IMR-90 (cell line): Measurements from ENCODE around the gene POLR1G. TPM values are rescaled to one million over a fixed set of nuclear protein-coding genes. Genes with fewer than 3 reads are reported as not detected.

Experiments
- ATAC-seq: fragments of 200-7000 bp; cut with Tn5 transposase; 2 replicates; pipeline ENCODE4 v1.9.1; 2020; ENCODE audit warnings: low read depth, mild to moderate bottlenecking, moderate library complexity
- BruUV-seq: library from RNA; stranded (reverse); fragments of 400-500 nt; replicated peaks from 2 replicates; lab custom pipeline; 2021; lab: Mats Ljungman, UMichigan
- CTCF ChIA-PET: fragments of 300-600 bp; formaldehyde crosslinking; extraction: SDS; loops from one replicate; lab custom pipeline; 2021; ENCODE audit warnings: antibody characterized with exemption; lab: Yijun Ruan, JAX
- POLR2A ChIA-PET: fragments of 300-600 bp; sonication (Branson Sonifier 250); formaldehyde crosslinking; loops from one replicate; lab custom pipeline; 2022; ENCODE audit warnings: antibody characterized with exemption; ENCODE audit not compliant: unreplicated experiment; lab: Charles Lee
- DNase-seq: peaks from one replicate; pipeline ENCODE4 v3.0.0; 2013
- H2AFZ ChIP-seq: replicated peaks from 2 replicates; pipeline ENCODE3; 2013; ENCODE audit warnings: low read length, mild to moderate bottlenecking; ENCODE audit not compliant: poor library complexity
- H2AK5ac ChIP-seq: 2 replicates; pipeline ENCODE4 v1.6.1; 2013; ENCODE audit warnings: low read depth, low read length, inconsistent platforms
- H2AK9ac ChIP-seq: replicated peaks from 2 replicates; pipeline ENCODE3; 2013; ENCODE audit warnings: mild to moderate bottlenecking, low read depth, low read length, moderate library complexity; ENCODE audit not compliant: poor library complexity
- H2BK120ac ChIP-seq: 2 replicates; pipeline ENCODE4 v1.6.1; 2013; ENCODE audit warnings: low read depth, low read length, inconsistent platforms
- H2BK15ac ChIP-seq: 3 replicates; pipeline ENCODE4 v1.6.1; 2013; ENCODE audit warnings: low read depth, low read length, inconsistent platforms
- H2BK20ac ChIP-seq: 2 replicates; pipeline ENCODE4 v1.6.1; 2013; ENCODE audit warnings: low read depth, mild to moderate bottlenecking, inconsistent platforms, low read length, moderate library complexity
- H2BK5ac ChIP-seq: 2 replicates; pipeline ENCODE4 v1.6.1; 2013; ENCODE audit warnings: mild to moderate bottlenecking, low read depth, low read length, inconsistent platforms; ENCODE audit not compliant: poor library complexity, severe bottlenecking
- H3K14ac ChIP-seq: replicated peaks from 2 replicates; pipeline ENCODE4 v1.6.1; 2013; ENCODE audit warnings: low read depth, low read length, inconsistent platforms
- H3K18ac ChIP-seq: 2 replicates; pipeline ENCODE4 v1.6.1; 2013; ENCODE audit warnings: low read depth, low read length, control low read depth
- H3K23ac ChIP-seq: 2 replicates; pipeline ENCODE4 v1.6.1; 2013; ENCODE audit warnings: low read depth, low read length, inconsistent platforms
- H3K27ac ChIP-seq: 2 replicates; pipeline ENCODE4 v1.5.1; 2013; ENCODE audit warnings: mild to moderate bottlenecking, control low read depth, low read length; ENCODE audit not compliant: insufficient read depth
- H3K27me3 ChIP-seq: 2 replicates; pipeline ENCODE4 v1.6.1; 2013; ENCODE audit warnings: low read length; ENCODE audit not compliant: control insufficient read depth, insufficient read depth
- H3K36me3 ChIP-seq: 2 replicates; pipeline ENCODE4 v1.6.1; 2013; ENCODE audit warnings: low read length, mixed read lengths; ENCODE audit not compliant: control insufficient read depth, insufficient read depth
- H3K4ac ChIP-seq: 2 replicates; pipeline ENCODE4 v1.6.1; 2013; ENCODE audit warnings: low read depth, low read length, inconsistent platforms
- H3K4me1 ChIP-seq: 2 replicates; pipeline ENCODE4 v1.6.1; 2013; ENCODE audit warnings: low read length, mixed read lengths; ENCODE audit not compliant: control insufficient read depth, insufficient read depth
- H3K4me2 ChIP-seq: 2 replicates; pipeline ENCODE4 v1.6.1; 2013; ENCODE audit warnings: low read depth, mild to moderate bottlenecking, control low read depth, low read length, moderate library complexity
- H3K4me3 ChIP-seq: 2 replicates; pipeline ENCODE4 v1.5.1; 2013; ENCODE audit warnings: low read depth, mild to moderate bottlenecking, control low read depth, low read length, moderate library complexity; ENCODE audit not compliant: insufficient read depth
- H3K56ac ChIP-seq: 2 replicates; pipeline ENCODE4 v1.6.1; 2013; ENCODE audit warnings: low read length, inconsistent platforms; ENCODE audit not compliant: insufficient read depth; ENCODE audit errors: extremely low read depth
- H3K79me1 ChIP-seq, 2 experiments: 2 replicates each; pipeline ENCODE4 v1.6.1; 2013; ENCODE audit warnings: low read length in 2 of 2, inconsistent platforms in 1 of 2, low read depth in 1 of 2
- H3K9ac ChIP-seq: 2 replicates; pipeline ENCODE4 v1.6.1; 2013; ENCODE audit warnings: low read depth, low read length, control low read depth
- H3K9me1 ChIP-seq: 2 replicates; pipeline ENCODE4 v1.6.1; 2013; ENCODE audit warnings: low read length, inconsistent platforms; ENCODE audit not compliant: insufficient read depth
- H3K9me3 ChIP-seq: 2 replicates; pipeline ENCODE4 v1.6.1; 2013; ENCODE audit warnings: low read length; ENCODE audit not compliant: control insufficient read depth, insufficient read depth
- H4K20me1 ChIP-seq: 2 replicates; pipeline ENCODE4 v1.6.1; 2013; ENCODE audit warnings: low read length, inconsistent platforms; ENCODE audit not compliant: insufficient read depth
- H4K5ac ChIP-seq: 2 replicates; pipeline ENCODE4 v1.6.1; 2013; ENCODE audit warnings: mild to moderate bottlenecking, low read depth, low read length, control low read depth
- H4K8ac ChIP-seq, 2 experiments: 2 replicates each; pipeline ENCODE4 v1.6.1; 2013; ENCODE audit warnings: low read depth in 2 of 2, low read length in 2 of 2, control low read depth in 1 of 2, inconsistent platforms in 1 of 2
- H4K91ac ChIP-seq: 2 replicates; pipeline ENCODE4 v1.6.1; 2013; ENCODE audit warnings: low read depth, low read length, inconsistent platforms; ENCODE audit not compliant: insufficient read depth
- BHLHE40 ChIP-seq: fragments of 150-350 bp; IDR thresholded peaks from 2 replicates; pipeline ENCODE4 v1.6.1; 2016; ENCODE audit warnings: mild to moderate bottlenecking, low read depth, low read length
- CEBPB ChIP-seq: IDR thresholded peaks from 2 replicates; pipeline ENCODE4 v1.6.1; 2012; ENCODE audit warnings: low read depth, low read length, improper control_type of control experiment
- CHD1 ChIP-seq: IDR thresholded peaks from 2 replicates; pipeline ENCODE4 v1.6.1; 2012; ENCODE audit warnings: low read depth, low read length, improper control_type of control experiment
- CTCF ChIP-seq: conservative IDR thresholded peaks from 2 replicates; pipeline ENCODE4 v1.5.1; 2012; ENCODE audit warnings: mild to moderate bottlenecking, low read depth, low read length, improper control_type of control experiment
- FOS ChIP-seq: fragments of 150-350 bp; IDR thresholded peaks from 2 replicates; pipeline ENCODE4 v1.6.1; 2016; ENCODE audit warnings: low read depth, low read length
- MAFK ChIP-seq: IDR thresholded peaks from 2 replicates; pipeline ENCODE4 v1.6.1; 2012; ENCODE audit warnings: low read depth, low read length, improper control_type of control experiment
- MAZ ChIP-seq: IDR thresholded peaks from 2 replicates; pipeline ENCODE4 v1.6.1; 2012; ENCODE audit warnings: low read depth, mild to moderate bottlenecking, low read length, improper control_type of control experiment, moderate library complexity, borderline replicate concordance
- MXI1 ChIP-seq: IDR thresholded peaks from 2 replicates; pipeline ENCODE4 v1.6.1; 2012; ENCODE audit warnings: low read depth, mild to moderate bottlenecking, low read length, moderate library complexity, borderline replicate concordance
- NFE2L2 ChIP-seq: fragments of 150-350 bp; IDR thresholded peaks from 2 replicates; pipeline ENCODE4 v1.6.1; 2016; ENCODE audit warnings: low read depth, mild to moderate bottlenecking, low read length
- POLR2A ChIP-seq: IDR thresholded peaks from 2 replicates; pipeline ENCODE4 v1.6.1; 2012; ENCODE audit warnings: mild to moderate bottlenecking, low read depth, low read length
- RAD21 ChIP-seq: IDR thresholded peaks from 2 replicates; pipeline ENCODE4 v1.6.1; 2012; ENCODE audit warnings: low read length, improper control_type of control experiment
- RCOR1 ChIP-seq: IDR thresholded peaks from 2 replicates; pipeline ENCODE4 v1.6.1; 2012; ENCODE audit warnings: mild to moderate bottlenecking, low read length, improper control_type of control experiment; ENCODE audit not compliant: insufficient replicate concordance
- RFX5 ChIP-seq: IDR thresholded peaks from 2 replicates; pipeline ENCODE4 v1.8.0; 2012; ENCODE audit warnings: low read depth, mild to moderate bottlenecking, low read length, moderate library complexity
- SMC3 ChIP-seq: fragments of 150-350 bp; IDR thresholded peaks from 2 replicates; pipeline ENCODE4 v1.6.1; 2016; ENCODE audit warnings: low read depth, mild to moderate bottlenecking, antibody characterized with exemption, low read length, moderate library complexity
- WGBS, 2 experiments: methylation state at CpG; one replicate each; pipeline versions ENCODE4 v1.1.5 to v1.1.7; 2013; ENCODE audit warnings: missing lambda C conversion rate in 2 of 2; ENCODE audit not compliant: insufficient read length in 1 of 2; ENCODE audit errors: extremely low coverage in 2 of 2; 5-methylcytosine and 5-hydroxymethylcytosine counted together
- dilution Hi-C: fragments of 300-500 bp; cut with HindIII; formaldehyde crosslinking; loops from one replicate; pipeline ENCODE4 v1.14.3; 2018; ENCODE audit warnings: low sequenced_read_pairs; ENCODE audit not compliant: unreplicated experiment
- in situ Hi-C: fragments of 300-500 bp; cut with MboI; formaldehyde crosslinking; loops from 3 replicates; pipeline ENCODE4 v1.14.3; 2019; ENCODE audit warnings: low sequenced_read_pairs, inconsistent platforms, mixed read lengths
- intact Hi-C: fragments of 100-400 bp; cut with micrococcal nuclease; formaldehyde crosslinking; loops from 2 replicates; pipeline ENCODE4 v1.10.0; 2022
- polyA plus RNA-seq, 3 experiments: library from polyadenylated mRNA; depleted of rRNA; stranded (reverse); fragments of >200 nt; gene quantifications; 2 replicates each; pipeline ENCODE4 v1.2.3, GENCODE V29; 2012; ENCODE audit warnings: low replicate concordance in 1 of 3
- total RNA-seq: library from RNA; depleted of rRNA; stranded (reverse); fragments of >200 nt; gene quantifications from 2 replicates; pipeline ENCODE4 v1.2.3, GENCODE V29; 2012
- TF ChIP-seq, protein P1 (sequence below): fragments of 150-350 bp; IDR thresholded peaks from 2 replicates; pipeline ENCODE4 v1.6.1; 2016; ENCODE audit warnings: low read depth, mild to moderate bottlenecking, low read length, moderate library complexity, borderline replicate concordance

Gene POLR1G
- total and polyA plus RNA-seq, 2 of the 4 experiments (the other 2 are of a cell fraction): 8.0 to 12.5 TPM

GRCh38 chr19:45439569-45440258 lies 33.3 kb downstream of the POLR1G start:
- Histone ChIP-seq H3K9ac (peak overlapping the region; percentile 46), H3K4me2 (peak overlapping the region; percentile 69), H3K4me1 (peaks cover 17% of the 10 kb centered on the region), H3K9me3 (no peaks in the 10 kb centered on the region), H3K4me3 (peak overlapping the region; percentile 64), H3K14ac (peak overlapping the region; percentile 92), H3K18ac (peak overlapping the region; percentile 56), H4K8ac (peak overlapping the region; percentile 48 to 97), H3K4ac (peak overlapping the region; percentile 94), H2AK9ac (peak overlapping the region; percentile 75), H2AK5ac (peak overlapping the region; percentile 99), H3K27ac (peak overlapping the region; percentile 62), H2BK120ac (peak overlapping the region; percentile 89), H4K5ac (peak overlapping the region; percentile 81), H3K56ac (no peak overlapping the region), H4K20me1 (no peaks in the 10 kb centered on the region), H2BK15ac (peak overlapping the region; percentile 88; the same call in 2 of the 3 replicates), H2BK5ac (peak overlapping the region; percentile 78), H3K23ac (peak overlapping the region; percentile 79), H3K79me1 (peaks cover 0 to 23% of the 10 kb centered on the region in 2 experiments; a peak in 2 of 4 replicates), H2AFZ (peak overlapping the region; percentile 87), H3K9me1 (no peaks in the 10 kb centered on the region), H3K36me3 (no peaks in the 10 kb centered on the region), H2BK20ac (peak overlapping the region; percentile 88; the same call in 1 of the 2 replicates), H3K27me3 (no peaks in the 10 kb centered on the region), H4K91ac (peak overlapping the region; percentile 89)
- peak; percentile 72 for ATAC-seq
- no TSS peak for BruUV-seq
- intact Hi-C loops: loop anchor here (1.0 kb wide), 3 partner anchors 28 to 46 kb away; partner anchors contain the start of gene FOSB
- ChIA-PET POLR2A (interaction anchor here (0.9 kb wide), 1 partner anchor 39 kb away, joined by 4 read pairs; no protein-coding TSS in a partner anchor), CTCF (interaction anchor here (0.6 to 3.3 kb wide), 24 partner anchors 8 to 254 kb away, joined by 3 to 87 read pairs (median 6); partner anchors contain the start of genes FOSB and SNRPD2)
- in situ Hi-C loops: loop anchor here (5.0 kb wide), 1 partner anchor 38 kb away; no protein-coding TSS in a partner anchor
- dilution Hi-C loops: no loop called here
- 0% methylated on average over 42 of the region's 78 CpGs; no CpG with 5 or more reads in 1 of the 2 experiments for WGBS, 2 experiments
- peak; percentile 72 for DNase-seq
- TF ChIP-seq SMC3 (peak; percentile 84), CTCF (peak; percentile 84), MAFK (no peak), MAZ (peak; percentile 94; the same call in 1 of the 2 replicates), CHD1 (peak; percentile 85; the same call in 1 of the 2 replicates), RCOR1 (no peak), CEBPB (no peak), NFE2L2 (no peak; the same call in 1 of the 2 replicates), RFX5 (no peak), RAD21 (peak; percentile 82), MXI1 (peak; percentile 16; the same call in 1 of the 2 replicates), BHLHE40 (no peak), FOS (peak; percentile 49), POLR2A (peak; percentile 75)
- TF ChIP-seq, protein P1, sequence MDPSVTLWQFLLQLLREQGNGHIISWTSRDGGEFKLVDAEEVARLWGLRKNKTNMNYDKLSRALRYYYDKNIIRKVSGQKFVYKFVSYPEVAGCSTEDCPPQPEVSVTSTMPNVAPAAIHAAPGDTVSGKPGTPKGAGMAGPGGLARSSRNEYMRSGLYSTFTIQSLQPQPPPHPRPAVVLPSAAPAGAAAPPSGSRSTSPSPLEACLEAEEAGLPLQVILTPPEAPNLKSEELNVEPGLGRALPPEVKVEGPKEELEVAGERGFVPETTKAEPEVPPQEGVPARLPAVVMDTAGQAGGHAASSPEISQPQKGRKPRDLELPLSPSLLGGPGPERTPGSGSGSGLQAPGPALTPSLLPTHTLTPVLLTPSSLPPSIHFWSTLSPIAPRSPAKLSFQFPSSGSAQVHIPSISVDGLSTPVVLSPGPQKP: peak; percentile 96; the same call in 1 of the 2 replicates
